ENCODE data around the gene PIK3CB.
"Not testable (repeated sequence)": the region's sequence is repeated elsewhere in the genome, so short reads cannot be mapped to it uniquely, and the experiment has no call there.

The PIK3CB gene

DNA sequence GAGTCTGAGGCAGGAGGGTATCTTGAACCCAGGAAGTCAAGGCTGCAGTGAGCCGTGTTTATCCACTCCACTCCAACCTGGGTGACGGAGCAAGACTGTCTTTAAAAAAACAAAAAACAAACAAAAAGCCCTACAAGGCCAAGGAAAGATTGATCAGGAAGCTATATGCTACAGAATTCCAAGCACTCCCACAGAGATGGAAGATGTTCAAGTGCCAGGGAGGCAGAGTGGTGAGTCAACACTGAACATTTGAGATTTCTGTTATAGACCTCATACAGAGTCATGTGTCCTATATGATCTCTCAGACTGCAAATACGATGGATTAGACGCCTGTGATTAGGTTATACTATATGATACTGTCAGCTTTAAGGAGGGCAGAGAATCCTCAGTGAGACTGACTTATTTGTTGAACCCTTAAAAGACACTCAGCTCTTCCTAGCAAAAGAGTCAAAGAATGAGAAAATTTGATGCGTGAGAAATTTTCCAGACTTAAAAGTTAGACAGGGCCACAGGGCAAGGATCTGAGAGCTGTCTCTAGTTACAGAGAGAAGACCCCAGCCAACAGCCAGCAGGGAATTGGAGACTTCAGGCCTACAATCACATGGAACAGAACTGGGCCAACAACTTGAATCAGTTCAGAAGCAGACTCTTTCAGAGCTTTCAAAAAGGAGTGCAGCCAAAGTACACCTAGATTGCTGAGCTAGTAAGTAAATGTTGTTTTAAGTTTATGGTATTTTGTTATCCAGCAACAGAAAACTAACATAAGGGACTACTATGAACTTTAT lies 107.6 kb downstream of the PIK3CB start:
- no peak for DNase-seq

DNA sequence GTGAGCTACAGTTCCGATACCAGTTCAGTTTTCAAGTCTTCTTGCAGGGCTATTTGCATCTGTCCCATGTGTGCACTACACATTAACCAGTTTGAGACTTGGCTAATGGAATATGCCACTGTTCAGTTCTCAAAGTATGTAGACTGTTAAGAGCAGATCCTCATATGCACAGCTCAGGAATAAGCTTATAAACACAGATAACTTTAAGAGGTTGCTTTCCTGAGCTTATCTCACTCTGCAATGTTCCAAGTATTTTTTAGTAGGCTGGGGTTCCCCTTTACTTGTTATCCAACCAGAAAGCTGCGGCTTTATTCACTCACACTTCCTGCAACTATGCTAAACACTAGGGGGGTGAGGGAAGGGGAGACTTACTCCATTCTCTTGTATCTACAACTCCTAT lies 108.7 kb downstream of the PIK3CB start:
- DNase-seq = not testable (repeated sequence)

DNA sequence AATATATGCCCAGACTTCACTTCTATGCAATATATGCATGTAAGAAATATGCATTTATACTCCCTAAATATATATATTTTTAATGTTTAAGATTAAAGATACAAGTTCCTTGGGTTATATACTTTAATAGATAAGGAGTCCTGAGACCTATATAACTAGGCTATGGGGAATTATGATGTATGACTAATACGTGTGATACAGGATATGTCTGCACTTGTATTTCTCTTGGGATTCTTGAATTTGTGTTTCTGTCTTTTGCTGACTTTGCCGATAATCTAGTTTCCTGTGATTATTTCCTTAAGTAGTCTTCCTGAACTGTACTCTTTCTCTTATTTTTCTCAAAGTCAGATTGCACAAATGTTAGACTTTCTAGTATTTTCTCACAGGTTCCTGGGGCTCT lies 109.6 kb downstream of the PIK3CB start:
- no peak for DNase-seq

DNA sequence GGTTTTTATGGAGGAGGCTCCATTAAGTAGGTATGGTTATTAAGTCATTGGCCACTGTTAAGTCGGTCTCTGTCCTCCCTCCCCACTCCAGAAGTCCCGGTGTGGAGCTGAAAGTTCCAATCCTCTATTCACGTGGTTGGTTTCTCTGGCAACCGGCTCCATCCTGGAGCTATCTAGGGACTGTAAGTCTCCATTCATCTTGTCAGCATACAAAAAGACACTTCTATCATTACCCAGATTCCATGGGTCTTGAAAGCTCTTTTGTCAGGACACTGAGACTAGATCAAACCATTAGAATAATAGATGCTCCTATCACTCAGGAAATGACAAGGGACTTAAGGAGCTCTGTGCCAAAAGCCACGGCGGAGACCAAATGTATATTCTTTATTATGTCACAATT lies 110.3 kb downstream of the PIK3CB start:
- DNase-seq = no peak

DNA sequence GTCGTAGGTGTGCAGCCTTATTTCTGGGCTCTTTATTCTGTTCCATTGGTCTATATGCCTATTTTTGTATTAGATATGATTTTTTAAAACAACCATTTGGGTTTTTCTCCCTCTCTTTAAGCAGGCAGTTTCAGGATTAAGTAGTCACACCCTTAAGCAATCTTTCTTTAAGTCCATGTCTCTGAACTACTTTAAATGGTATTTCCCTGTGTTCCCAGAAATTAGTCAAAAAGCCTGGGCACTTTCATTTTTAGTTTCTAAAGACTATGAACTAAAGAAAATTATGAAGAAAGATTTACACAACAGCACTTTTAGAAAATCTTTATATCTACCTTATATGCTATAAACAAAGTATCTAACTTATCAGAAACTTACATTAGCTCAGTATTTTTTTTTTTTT lies 115.9 kb downstream of the PIK3CB start:
- DNase-seq = no peak

DNA sequence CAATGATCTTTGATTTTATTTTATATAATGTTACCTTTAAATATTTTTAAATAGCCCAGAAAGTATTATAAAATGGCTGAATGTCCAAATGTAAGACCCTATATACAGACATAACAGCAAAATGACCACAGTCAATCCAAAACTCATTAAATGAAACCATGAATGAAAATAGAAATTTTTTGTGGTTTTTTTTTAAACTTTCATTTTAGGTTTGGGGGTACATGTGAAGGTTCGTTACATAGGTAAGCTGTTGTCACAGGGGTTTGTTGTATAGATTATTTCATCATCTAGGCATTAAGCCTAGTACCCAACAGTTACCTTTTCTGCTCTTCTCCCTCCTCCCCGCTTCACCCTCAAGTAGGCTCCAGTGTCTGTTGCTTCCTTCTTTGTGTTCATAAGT lies 117.4 kb downstream of the PIK3CB start:
- DNase-seq = no peak

DNA sequence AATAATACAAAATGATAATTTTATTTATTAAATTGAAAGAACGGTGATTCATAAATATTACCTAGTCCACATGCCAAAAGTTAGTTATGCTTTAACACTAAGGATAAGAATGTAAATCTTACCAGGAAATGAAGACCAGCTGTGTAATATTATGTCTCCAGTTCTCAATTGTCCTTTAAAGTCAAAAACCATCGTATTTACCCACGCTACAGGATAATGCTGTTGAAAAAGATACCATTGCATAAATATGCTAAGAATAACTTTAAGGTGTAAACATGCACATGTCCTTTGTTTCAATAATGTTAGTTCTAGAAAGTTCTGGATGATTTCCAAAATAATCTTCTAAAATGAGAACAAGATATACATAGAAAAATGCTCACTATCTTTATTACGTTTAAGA lies 122.6 kb downstream of the PIK3CB start:
- DNase-seq = no peak

DNA sequence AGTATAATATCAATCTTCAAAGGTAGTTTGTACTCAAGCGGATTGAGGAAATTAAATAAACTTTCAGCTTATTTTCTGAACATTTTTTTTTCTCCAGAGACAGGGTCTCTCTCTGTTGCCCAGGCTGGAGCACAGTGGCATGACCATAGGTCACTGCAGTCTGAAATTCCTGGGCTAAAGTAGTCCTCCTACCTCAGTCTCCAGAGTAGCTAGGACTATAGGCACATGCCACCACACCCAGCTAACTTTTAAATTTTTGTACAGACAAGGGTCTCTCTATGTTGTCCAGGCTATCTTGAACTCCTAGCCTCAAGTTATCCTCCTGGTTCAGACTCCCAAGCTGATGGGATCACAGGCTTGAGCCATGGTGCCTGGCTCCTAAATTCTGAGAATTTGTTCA lies 129.1 kb downstream of the PIK3CB start:
- no peak for DNase-seq

DNA sequence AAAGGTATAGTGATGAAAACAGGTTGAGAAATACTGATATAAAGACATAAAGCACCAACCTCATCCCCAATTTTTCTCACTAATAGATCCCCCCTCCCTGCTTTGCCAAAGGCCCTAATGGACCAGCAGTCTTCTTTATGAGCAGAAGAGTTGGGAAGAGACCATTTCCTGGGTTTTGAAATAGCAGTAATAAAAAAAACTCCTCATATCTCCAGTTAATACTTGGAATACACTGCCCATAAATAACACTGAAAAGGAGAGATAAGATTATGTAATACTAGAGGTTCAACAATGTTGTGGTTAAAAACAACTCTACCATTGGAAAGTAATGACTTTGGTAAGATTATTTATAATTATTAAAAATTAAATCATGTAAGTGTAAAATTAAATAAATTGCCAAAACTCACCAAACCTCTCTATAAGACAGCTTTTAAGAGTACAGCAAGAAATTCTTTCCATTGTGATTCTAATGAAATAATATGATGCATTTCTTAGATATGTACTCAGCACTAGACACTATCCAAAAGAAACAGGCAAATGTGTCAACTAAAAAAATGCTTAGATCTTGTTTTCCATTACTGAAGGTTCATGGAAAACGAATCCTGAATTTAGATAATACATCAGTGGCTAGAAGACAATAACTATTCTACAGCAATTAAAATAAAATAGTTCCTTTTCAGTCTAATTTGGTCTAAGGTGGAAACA lies 137.9 kb downstream of the PIK3CB start:
- no peak for DNase-seq

DNA sequence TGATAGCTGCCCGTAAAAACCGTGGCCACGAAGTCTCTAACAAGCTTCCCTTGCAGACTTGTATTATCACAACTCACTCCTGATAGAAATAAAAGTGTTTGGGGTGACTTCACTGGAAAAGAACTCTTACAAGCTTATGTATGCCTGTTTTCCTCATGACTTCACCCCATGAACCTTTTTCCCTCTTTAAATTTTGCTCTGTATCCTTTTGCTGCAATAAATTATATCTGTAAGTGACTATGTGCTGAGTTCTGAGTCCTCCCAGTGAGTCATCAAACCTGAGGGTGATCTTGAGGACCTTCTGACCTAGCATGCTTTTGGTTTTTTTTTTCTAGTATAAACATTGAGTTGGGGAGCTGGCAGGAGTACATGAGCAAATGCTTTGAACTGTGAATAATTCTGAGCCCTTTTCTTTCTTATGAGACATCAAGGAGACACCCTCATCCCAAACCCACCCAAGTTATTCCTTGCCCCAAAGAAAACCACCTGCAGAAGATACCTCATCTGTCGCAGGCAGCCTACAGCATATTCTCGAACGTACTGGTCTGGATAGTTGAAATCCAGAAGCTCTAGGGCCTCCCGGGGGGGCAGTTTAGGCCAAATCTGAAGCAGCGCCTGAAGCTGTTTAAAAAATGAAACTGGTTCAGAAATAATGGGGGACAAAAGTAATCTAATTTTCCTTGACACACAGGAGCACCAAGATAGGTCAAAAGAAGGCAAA lies 140.3 kb downstream of the PIK3CB start:
- no peak for DNase-seq

DNA sequence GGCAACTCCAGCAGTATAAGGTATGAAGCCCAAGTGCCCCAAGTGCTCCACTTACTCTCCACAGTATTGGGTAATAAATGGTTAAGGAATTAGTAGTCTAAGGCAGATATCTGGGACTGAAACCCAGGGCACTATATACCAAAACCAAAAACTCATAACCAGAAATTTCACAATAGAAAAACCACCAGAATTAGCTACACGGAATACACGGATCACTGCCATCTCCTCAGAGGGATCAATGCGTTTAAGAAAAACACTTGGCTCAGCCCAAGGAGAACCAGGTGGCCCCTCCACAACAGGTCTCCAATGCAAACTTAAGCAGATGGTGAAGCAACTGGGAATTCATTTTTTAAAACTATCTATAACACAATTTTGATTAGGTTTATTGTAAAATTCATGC lies 142.6 kb downstream of the PIK3CB start:
- no peak for DNase-seq

DNA sequence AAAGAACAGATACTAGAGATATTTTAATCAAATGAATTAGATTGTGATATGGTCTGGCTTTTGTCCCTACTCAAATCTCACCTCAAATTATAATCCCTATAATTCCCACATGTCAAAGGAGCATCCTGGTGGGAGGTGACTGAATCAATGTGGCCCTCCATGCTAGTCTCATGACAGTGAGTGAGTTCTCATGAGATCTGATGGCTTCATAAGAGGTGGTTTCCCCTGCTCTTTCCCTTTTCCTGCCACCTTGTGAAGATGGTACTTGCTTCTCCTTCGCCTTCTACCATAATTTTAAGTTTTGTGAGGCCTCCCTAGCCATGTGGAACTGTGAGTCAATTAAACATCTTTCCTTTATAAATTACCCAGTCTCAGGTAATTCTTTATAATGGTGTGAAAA lies 143.4 kb downstream of the PIK3CB start:
- DNase-seq = no peak

DNA sequence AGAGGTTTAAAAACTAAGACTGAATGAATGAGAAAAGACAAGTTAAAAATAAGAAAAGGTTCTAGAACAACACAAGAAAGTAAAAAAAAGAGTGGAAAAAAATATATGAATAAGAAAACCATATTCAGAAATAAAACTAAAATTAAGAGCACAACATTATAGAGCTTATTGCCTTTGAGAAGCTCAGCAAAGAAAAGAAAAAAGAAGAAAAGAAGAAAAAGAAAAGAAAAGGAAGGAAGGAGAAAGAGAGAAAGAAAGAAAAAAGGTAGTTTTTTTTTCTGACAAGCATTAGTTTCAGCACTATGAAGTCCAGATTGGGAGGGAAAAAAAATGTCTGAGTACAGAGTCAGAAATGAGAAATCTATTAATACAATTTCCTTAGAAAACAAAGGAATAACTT lies 144.7 kb downstream of the PIK3CB start:
- DNase-seq = no peak

DNA sequence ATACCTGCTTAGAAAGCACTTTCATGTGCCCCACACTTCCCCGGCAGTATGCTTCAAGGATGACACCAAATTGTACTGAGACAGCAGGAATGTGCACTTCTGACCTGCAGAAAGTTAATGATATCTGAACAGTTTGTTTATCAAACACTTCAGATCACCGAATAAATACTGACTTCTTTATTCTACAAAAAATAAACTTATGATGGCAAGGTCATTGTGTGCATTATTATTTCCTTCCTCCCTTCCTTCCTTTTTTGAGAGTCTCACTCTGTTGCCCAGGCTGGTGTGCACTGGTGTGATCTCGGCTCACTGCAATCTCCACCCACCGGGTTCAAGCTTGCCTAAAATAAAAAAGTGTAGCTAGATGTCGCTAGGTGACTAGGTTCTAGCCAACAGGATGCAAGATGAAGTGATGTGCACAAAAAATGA lies 145.8 kb downstream of the PIK3CB start:
- no peak for DNase-seq

DNA sequence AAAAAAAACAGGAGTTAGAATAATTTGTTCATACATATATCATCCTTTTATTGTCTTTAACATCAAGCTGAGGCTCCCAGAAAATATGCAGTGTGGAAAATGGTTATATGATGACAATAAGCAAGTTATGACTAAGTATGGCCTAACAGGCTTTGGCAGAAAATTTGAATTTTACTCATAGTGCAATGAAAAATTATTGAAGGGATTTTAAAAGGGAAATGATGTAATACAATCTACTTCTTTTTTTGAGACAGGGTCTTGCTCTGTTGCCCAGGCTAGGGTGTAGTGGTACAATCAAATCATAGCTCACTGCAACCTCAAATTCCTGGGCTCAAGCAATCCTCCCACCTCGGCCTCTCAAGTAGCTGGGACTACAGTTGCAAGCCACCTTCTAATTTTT lies 147.5 kb downstream of the PIK3CB start:
- no peak for DNase-seq

DNA sequence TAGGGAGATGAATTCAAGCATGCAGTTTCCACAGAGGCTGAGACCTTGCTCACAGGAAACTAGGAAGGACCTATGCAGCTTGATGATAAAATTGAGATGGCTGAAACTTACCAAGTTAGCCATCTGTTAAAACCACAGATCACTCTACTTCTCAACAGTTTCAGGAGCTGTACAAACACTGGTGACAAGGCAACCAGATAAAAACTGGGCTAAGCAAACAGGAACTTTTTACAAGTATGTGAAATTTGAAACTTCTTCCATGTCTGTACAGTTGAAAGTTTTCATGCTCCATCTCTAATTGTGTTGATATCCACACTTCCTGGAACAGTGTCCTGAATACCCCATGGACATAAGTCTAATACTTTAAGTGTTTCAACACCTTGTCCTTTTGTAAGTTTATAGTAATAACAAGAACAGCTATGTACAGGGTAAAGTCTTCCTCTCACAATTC lies 147.9 kb downstream of the PIK3CB start:
- DNase-seq = no peak

DNA sequence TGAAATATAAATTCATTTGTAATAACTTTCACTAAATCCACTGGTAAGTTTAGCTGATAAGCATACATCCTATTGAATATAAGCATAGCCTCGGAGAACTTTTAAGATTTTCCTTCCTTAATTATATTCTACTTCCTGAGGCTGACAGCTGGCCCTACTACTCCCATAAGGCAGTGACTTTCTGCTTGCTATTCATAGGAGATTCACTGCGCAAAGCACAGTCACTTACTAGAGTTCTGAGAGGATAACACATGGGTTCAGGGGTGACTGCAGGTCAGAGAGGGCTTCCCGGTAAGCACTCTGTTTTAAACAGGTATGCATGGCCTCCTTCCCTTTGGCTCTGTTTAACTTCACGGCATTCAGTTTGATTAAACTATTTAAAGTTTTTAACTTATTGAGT lies 150.3 kb downstream of the PIK3CB start:
- no peak for DNase-seq

DNA sequence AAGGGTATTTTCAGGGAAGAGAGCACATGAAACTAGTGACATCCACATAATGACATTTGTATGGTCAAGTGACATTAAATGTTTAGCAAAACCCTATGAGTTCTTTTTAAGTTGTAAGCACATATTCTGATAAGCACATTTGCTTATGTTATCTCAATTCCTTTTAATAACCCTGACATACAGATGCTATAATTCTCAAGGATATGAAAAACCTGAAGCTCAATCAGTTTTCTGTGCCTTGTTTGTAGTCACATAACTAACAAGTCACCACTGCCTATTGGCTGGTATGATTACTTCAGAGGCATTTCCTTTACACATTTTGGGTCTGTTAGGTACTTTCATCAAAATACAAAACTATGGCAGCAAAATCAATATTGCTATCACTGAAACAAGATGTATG lies 152.1 kb downstream of the PIK3CB start:
- DNase-seq = no peak

DNA sequence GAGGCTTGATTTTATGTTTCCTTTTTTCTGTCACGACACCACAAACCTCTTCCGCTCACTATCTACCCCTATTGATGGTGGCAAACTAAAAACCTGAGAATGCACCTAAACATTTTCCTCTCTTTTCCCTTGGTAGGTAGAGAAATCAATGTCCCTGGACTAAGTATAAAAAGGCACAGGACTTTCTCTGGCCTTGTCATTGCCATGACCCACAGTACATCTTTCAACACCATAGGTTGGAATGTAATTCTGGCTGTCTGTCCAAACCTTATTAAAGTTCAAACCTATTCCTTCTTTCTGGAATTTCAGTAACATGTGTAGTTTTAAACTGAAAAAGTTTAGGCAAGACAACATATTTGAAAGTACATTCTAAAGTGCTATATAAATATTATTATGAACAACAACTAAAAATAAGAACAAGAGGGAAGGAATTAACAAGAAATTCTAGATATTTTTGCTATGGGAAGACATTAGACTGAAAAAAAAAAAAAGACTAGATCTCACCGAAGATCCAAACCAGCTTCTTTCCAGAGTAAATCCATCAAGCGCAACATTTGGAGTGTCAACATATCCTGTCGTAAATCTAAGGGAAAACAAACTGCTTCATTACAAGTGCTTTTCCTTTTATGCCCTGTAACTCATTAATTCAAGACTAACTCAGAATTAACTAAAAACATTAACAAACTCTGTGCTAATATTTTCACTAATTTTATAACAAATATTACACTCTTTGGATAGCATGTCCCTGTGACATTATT lies 153.1 kb downstream of the PIK3CB start:
- no peak for DNase-seq

DNA sequence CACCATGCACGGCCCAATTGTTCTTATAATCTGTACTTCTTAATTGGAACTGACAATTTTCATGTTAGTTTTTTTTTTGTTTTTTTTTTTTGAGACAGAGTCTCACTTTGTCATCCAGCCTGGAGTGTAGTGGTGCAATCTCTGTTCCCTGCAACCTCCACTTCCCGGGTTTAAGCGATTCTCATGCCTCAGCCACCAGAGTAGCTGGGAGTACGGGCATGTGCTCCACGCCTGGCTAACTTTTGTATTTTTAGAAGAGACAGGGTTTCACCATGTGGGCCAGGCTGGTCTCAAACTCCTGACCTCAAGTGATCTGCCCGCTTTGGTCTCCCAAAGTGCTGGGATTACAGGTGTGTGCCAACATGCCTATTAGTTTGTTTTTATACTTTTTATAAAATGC lies 153.8 kb downstream of the PIK3CB start:
- DNase-seq = not testable (repeated sequence)

DNA sequence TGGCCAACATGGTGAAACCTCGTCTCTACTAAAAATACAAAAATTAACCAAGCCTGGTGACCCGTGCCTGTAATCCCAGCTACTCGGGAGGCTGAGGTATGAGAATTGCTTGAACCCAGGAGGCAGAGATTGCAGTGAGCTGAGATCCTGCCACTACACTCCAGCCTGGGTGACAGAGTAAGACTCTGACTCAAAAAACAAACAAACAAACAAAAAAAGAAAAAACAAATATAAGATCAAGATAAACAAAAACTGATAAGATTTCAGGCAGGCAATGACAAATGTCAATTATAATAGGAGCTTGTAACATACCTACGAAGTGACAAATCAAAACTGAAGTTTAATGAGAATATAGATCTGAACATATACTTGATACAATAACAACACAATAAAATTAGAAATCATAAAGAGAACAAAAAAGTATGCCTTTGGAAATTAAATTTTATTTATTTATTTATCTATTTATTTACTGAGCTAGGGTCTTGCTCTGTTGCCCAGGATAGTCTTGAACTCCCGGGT lies 155.8 kb downstream of the PIK3CB start:
- DNase-seq = no peak

DNA sequence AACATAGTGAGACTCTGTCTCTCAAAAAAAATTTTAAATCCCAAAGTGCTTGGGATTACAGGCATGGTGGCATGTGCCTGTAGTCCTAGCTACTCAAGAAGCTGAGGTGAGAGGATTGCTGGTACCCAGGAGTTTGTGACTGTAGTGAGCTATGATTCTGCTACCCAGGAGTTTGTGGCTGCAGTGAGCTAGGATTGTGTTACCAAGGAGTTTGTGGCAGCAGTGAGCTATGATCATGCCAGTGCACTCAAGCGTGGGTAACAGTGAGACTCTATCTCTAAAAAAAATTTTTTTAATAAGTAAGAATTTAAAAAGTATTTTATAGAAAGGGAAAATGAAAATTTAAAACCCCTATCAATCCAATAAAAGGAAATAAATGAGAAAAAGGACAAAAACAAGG lies 156.6 kb downstream of the PIK3CB start:
- no peak for DNase-seq

DNA sequence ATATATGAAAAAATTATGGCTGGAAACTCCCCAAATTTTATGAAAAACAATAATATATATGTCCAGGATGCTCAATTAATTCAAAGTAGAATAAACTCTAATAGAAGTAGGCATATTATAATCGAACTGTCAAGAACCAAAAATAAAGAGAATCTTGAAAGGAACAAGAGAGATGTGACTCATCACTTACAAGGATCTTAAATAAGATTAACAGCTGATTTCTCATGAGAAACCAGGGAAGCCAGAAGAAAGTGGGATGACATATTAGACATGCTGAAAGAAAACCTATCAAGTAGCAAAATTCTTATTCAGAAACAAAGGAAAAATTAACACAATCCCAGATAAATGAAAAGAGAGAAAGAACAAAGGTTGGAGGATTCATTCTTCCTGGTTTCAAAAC lies 159.3 kb downstream of the PIK3CB start:
- no peak for DNase-seq
